Testis (tissue), 2 donors: Measurements from ENCODE around the gene CHN2.

Experiments used
- CTCF ChIP-seq, 3 experiments: fragments of 450-650 bp in 2 of 3; fragments of 200-600 bp in 1 of 3; sonication (generic) in 1 of 3; IDR thresholded peaks; one replicate each; pipeline ENCODE4 v1.5.1; 2016 to 2019; ENCODE audit warnings: antibody characterized with exemption in 3 of 3, mild to moderate bottlenecking in 2 of 3, moderate library complexity in 1 of 3
- POLR2A ChIP-seq: fragments of 450-650 bp; IDR thresholded peaks from one replicate; pipeline ENCODE4 v1.6.1; 2017; ENCODE audit warnings: antibody characterized with exemption, mild to moderate bottlenecking, moderate library complexity

GRCh38 chr7:29265208-29265923 lies 70.8 kb downstream of the CHN2 start:
- TF ChIP-seq CTCF (IDR thresholded peaks at IDR 0.05) (no peak), POLR2A (no peak)
